HEK293T (cell line): ENCODE data around the gene GOLGB1.

Source experiments
- ARNT ChIP-seq: fragments of 450-650 bp; IDR thresholded peaks from 2 replicates; pipeline ENCODE4 v1.6.1; 2017; ENCODE audit warnings: mild to moderate bottlenecking
- CTBP1 ChIP-seq: fragments of 450-650 bp; IDR thresholded peaks from 2 replicates; pipeline ENCODE4 v1.6.1; 2016; ENCODE audit warnings: borderline replicate concordance
- ELF4 ChIP-seq: fragments of 450-650 bp; IDR thresholded peaks from 2 replicates; pipeline ENCODE4 v1.6.1; 2017; ENCODE audit warnings: antibody characterized with exemption
- FOXM1 ChIP-seq: fragments of 450-650 bp; IDR thresholded peaks from 2 replicates; pipeline ENCODE4 v1.6.1; 2017; ENCODE audit warnings: mild to moderate bottlenecking, borderline replicate concordance
- L3MBTL2 ChIP-seq: fragments of 450-650 bp; conservative IDR thresholded peaks from 2 replicates; pipeline ENCODE4 v1.6.1; 2016; ENCODE audit warnings: mild to moderate bottlenecking
- NFRKB ChIP-seq: fragments of 450-650 bp; IDR thresholded peaks from 2 replicates; pipeline ENCODE4 v1.6.1; 2016; ENCODE audit warnings: mild to moderate bottlenecking, moderate library complexity
- SP1 ChIP-seq: fragments of 450-650 bp; IDR thresholded peaks from 2 replicates; pipeline ENCODE4 v1.6.1; 2017
- SUZ12 ChIP-seq: fragments of 450-650 bp; IDR thresholded peaks from 2 replicates; pipeline ENCODE4 v1.6.1; 2016; ENCODE audit warnings: mild to moderate bottlenecking
- TARDBP ChIP-seq: fragments of 450-650 bp; IDR thresholded peaks from 2 replicates; pipeline ENCODE4 v1.6.1; 2016

- TF ChIP-seq CTBP1: no peak
- no peak for TF ChIP-seq ARNT
- no peak for TF ChIP-seq SP1
- no peak for TF ChIP-seq SUZ12
- no peak for TF ChIP-seq TARDBP
- no peak for TF ChIP-seq FOXM1
- no peak for TF ChIP-seq L3MBTL2
- TF ChIP-seq ELF4: no peak
- TF ChIP-seq NFRKB: no peak
Observed at GRCh38 chr3:121707531-121708273, 41.8 kb downstream of the GOLGB1 start.
